Measurements from ENCODE around the gene DNPH1.

The DNPH1 gene

DNA sequence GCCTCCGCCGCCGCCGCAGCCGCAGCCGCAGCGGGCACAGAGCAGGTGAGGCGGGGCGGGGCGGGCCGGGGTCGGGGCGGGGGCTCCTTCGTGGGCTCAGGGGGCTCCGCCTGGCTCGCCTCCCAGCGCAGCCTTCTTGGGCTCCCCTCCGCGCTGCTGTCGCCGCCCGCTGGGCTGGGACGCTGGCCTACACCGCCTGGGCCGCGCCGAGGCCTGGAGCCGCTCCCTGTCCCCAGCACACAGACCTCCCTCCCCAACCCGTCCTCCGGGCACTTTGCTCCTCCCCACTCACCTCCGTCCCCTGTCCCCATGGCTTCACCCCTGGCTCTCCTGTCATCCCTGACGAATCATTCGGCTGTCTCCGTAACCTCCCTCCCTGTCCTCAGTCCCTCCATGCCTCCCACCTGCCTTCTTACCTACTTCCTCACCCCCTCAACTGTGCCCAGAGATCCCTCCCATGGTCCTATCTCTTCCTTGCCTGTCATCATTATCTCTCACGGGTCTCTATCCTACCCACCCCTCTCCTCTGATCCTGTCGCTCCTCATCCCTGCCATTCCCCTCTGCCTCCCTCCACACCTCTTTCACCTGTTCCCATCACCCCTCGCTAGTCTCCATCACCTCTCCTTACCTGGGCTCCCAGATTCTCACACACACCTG, 14.5 kb upstream of the DNPH1 start:
- DNase-seq (ENCODE audit: low read depth): no peak

DNA sequence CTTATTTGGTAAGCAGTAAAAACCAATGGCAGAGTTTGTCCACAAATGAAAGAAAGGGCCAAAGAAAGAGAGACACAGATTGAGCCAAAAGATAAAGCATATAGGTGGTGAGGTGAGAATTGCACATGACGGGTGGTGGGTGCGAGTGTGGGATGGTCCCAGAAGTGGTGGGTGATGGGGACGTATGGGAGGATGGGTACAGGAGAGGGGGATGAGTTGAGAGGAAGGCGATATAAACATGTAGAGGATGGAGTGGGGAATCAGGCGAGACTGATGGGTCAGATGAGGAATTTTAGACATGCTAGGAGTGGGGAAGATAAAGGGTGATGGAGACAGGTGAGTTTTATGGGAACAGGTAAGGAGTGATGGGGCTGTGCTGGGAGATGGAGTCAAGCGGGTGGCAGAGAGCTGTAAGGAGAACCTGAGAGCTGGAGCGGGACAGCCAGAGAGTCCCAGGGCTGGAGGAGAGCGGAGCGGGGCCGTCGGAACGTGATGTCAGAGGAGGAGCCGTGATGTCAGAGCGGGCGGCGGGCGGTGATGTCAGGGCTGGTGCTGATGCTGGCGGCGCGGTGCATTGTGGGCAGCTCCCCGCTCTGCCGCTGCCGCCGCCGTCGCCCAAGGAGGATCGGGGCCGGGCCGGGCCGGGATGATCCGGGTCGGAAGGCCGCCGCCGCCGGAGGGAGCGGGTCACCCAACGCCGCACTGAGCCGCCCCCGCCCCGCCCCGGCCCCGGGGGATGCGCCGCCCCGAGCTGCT, 13.8 kb upstream of the DNPH1 start, which contains the start of gene TTBK1:
Gene TTBK1, plus strand, starts transcription at position 574 of the 756 bp plus-strand sequence. CDS start 3,180 bp downstream, outside the sequence.
- no peak for DNase-seq (ENCODE audit: low read depth)

DNA sequence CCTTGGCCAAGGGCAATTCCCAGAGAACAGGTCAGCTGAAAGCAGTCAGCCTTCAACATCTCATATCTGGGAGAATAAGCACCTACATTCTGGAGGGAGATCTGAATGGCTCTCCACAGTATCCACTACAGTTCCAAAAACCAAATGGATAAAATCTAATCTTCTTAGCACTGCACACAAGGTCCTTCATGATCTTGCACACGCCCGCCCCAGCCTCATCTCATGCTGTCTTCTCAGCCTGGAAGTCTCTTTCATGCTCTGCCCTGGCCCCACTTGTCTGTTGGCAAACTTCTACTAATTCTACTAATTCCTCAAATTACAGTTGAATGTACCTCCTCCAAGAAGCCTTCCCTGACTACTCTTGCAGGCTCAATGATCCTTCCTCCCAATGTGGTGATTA, 12.2 kb upstream of the DNPH1 start:
- DNase-seq (ENCODE audit: low read depth): no peak

DNA sequence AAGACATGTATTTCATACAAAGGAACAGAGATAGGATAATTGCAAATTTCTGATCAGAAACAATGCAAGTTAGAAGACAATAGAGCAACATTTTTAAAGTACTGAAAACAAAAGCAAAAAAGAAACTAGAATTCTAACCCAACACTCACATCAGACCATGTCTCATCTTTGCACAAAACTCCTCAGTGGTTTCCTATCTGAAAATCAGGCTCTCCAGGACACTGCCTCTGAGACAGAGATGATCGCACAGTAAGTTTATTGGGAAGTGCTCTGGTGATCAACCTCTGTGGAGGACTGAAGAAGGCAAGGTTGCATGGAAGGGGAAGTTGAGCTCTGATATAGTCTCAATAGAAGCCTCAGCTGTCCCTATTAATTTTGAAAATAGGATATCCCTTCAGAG, 11.7 kb upstream of the DNPH1 start:
- no peak for DNase-seq (ENCODE audit: low read depth)

DNA sequence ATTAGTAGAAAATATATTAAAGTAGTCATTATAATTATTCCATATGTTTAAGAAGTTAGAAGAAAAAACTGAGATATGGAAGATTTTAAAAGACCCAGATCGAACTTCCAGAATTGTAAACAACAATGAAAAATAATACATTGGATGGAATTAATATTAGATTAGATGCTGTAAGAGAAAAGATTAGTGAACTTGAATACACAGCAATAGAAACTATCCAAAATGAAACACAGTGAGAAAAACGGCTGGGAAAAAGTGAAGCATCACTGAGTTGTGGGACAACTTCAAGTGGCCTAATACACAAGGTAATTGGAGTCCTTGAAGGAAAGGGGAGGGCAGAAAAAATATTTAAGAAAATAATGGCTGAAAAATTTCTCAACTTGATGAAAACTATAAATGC, 9.8 kb upstream of the DNPH1 start:
- DNase-seq (ENCODE audit: low read depth): no peak

DNA sequence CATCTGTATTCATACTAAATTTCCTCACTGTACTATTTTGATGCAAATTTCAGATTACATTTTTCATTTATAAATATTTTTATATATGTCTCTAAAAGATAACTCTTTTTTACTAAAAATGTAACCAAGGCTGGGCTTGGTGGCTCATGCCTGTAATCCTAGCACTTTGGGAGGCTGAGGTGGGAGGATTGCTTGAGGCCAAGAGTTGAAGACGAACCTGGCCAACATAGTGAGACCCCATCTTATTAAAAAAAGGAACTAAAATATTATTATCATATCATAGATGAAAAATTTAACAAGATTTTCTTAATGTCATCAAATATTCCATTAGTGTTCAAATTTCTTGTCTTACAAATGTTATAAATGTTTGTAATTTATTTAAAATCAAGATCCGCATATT, 6.6 kb upstream of the DNPH1 start:
- no peak for DNase-seq (ENCODE audit: low read depth)

DNA sequence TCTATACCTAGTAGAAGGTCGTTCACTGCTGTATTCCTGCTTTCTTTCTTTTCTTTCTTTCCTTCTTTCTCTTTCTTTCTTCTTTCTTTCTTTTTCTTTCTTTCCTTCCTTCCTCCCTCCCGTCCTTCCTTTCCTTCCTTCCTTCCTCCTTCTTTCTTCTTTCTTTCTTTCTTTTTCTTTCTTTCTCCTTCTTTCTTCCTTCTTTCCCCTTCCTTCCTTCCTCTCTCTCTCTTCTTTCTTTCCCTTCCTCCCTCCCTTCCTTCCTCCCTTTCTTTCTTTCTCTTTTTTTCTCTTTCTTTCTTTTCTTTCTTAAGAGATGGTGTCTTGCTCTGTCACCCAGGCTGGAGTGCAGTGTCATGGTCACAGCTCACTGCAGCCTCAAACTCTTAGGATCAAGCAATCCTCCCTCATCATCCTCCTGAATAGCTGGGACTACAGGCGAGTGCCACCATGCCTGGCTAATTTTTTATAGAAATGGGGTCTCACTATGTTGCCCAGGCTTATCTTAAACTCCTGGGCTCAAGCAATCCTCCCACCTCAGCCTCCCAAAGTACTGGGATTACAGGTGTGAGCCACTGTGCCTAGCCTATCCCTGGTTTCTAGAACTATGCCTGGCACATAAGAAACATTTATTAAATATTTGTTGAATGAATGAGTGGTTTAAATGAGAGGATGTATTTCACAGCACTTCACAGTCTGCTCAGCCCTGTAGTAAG, 2.6 kb upstream of the DNPH1 start:
- DNase-seq (ENCODE audit: low read depth): no peak

DNA sequence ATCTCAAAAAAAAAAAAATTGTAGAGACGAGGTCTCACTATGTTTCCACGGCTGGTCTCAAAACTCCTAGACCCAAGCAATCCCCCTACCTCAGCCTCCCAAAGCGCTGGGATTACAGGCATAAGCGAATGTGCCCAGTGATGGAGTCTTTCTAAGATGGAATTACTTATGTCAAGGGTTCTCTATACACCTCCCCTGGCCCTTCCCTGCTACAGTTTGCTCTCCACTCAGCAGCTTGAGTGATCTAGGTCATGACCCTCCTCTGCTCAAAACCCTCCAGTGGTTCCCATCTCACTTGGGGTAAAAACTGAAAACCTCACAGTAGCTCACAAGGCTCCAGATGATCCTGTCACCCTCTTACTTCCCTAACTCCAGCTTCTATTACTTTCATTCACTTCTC, 1.8 kb upstream of the DNPH1 start:
- no peak for DNase-seq (ENCODE audit: low read depth)

DNA sequence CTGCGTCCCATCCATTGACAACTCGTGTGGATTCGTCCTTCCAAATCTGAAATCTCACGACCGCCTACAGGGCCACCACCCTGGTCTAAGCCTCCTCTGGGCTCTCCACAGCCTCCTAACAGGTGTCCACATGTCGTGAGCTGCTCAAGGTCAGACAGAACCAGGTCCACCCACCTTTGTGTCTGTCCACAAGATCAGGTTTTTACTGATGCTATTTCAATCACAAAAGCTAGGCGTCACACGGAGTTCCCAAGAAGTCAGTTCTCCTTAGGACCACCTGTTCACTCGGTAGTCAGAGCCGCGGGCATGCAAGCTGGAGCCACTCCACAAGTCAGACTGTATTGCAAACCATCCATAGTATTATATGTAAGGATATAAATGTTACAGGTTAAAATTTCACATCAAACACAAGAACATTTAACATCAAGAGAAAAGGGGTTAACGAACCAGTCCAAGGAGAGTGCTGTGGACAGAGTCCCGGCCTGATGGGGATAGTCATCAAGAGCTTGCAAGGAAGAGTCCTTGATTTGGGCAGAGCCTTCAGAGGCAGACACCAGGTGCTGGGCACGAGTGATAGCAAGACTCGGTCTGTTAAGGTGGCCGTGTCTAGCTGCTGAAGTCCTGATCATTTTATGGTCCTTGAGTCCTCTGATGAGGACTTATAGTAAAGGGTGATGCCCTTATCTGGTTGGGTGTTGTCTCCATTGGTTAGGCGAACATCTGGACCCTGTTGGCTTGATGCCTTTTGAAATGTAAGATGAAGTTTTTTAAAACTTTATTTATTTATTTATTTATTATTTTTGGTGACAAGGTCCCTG, 731 bp upstream of the DNPH1 start:
- DNase-seq (ENCODE audit: low read depth): no peak

DNA sequence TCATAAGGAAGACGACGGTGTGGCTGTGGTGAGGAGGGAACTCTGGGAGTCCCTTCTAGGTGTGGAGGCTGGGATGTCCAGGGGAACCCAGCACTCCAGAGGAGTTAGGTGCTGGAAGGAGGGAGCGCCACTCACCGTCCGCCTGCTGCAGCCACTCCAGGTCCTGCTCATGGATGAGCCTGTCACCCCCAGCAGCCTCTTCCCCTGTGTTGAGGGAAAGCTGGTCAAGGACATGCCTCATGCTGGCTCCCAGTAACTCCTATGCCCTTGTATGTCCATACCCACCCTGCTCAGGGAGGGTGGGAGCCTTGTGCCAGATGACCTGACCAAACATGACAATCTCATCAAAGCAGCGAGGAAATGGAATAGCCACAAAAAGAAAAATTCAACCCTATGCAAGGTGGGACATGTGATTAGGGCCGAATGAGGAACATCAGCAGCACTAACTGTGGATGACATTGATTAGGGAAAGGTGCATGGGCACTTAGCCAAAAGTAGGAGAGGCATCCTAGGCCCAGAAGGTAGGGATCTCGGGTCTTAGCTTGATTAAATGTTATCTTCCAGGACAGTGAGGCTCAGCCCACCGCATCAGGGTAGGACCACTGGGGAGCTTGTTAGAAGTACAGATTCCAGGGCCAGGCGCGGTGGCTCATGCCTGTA, 3.0 kb downstream of the DNPH1 start:
- no peak for DNase-seq (ENCODE audit: low read depth)

DNA sequence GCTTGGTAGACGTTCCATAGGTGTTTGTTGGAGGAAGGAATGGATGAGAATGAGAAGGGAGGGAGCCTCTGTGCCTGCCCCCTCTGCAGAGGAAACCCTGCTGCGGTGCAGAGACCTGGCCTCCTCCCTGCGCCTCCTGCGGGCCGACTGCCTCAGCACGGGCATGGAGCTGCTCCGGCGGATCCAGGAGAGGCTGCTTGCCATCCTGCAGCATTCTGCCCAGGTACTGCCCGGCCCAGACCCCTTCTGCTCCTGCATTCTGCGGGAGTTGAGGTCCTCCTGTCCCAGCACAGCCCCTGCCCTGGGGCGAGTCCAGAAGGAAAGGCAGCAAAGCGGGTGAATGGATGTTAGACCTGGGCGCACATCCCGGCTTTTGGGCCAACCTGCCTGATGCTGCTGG, 6.1 kb downstream of the DNPH1 start:
- no peak for DNase-seq (ENCODE audit: low read depth)

DNA sequence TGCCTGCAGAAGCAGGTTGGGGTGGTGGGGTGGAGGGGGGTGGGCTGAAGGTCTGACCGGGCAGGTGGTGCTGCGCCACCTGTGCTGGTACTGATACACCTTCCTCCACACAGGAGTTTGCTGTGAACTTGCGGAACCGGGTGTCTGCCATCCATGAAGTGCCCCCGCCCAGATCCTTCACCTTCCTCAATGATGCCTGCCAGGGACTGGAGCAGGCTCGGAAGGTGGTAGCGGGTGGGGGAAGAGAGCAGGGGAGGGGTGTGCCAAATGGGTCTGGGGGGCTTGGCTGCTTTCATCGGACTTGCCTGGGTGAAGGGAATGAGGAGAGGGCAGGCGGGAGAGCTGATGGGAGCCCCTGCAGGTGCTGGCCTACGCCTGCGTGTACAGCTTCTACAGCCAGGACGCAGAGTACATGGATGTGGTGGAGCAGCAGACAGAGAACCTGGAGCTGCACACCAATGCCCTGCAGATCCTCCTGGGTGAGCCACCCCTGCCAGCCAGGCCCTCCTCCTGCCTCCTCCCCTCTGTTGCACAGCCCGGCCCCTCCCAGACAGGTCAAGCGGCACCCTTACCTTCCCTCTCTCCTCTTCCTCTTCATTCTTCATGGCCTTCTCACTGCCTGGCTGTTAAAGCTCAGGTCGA, 6.7 kb downstream of the DNPH1 start:
- no peak for DNase-seq (ENCODE audit: low read depth)

DNA sequence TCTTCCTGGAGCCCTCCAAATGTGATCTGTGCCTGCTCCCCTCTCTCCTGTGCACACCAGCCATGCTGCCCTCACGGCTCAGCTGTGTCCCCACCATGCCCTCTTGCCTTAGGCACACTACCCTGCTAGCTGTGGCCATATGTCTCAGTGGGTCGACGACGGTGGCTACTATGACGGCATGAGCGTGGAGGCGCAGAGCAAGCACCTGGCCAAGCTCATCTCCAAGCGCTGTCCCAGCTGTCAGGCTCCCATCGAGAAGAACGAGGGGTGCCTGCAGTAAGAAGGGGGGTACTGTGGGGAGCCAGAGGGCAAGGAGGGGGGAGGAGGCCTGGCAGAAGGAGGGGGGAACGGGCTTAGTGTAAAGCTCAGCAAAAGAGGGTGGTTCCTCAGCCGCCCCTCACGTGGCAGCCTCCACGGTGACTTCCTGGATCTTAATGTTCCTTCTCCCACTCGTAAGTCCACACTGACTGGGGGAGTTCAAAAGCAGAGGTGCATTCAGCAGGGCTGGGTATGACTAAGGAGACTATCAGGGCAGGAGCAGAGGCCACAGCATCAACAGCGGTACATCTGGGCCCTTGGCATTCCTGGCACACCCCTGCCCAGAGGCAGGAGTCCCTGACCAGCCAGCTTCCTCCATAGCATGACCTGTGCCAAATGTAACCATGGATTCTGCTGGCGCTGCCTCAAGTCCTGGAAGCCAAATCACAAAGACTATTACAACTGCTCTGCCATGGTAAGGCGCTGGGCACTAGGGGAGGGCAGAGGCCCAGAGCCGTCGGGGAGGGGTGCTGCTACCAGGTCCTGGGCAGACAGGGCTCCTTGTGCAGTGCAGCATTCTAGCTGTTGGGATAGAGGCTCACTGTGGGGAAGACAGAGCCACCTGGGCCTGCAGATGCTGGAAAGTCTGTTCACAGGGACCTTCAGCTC, 8.0 kb downstream of the DNPH1 start:
- DNase-seq (ENCODE audit: low read depth): no peak

DNA sequence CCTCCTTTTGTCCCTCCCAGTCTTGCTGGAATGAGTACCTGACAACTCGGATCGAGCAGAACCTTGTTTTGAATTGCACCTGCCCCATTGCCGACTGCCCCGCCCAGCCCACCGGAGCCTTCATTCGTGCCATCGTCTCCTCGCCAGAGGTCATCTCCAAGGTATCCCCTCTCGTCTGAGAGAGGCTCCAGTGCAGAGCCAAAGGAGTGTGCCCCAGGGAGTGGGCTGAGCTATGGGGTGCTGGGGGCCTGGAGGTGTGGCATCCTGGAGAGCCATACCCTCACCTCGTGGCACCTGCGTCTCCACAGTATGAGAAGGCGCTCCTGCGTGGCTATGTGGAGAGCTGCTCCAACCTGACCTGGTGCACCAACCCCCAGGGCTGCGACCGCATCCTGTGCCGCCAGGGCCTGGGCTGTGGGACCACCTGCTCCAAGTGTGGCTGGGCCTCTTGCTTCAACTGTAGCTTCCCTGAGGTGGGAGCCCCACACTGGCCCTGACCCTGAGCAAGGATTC, 8.8 kb downstream of the DNPH1 start:
- no peak for DNase-seq (ENCODE audit: low read depth)

DNA sequence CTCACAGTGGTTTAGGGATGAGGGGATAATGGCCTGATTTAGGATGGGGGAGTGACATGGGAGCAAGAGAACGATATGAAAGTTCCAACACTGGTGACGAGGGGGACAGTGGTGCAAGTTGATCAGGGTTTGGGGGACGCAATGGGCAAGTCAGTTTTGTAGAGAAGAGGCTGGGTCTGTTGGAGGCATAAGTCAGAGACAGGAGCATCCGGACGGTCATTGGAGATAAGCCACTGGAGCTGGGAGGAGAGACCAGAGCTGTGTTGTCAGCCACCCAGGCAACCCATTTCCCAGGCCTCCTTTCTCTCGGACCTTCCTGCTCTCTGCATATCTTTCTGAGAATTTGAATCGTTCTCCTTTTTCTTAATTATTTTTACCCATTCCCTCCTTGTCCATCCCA, 9.5 kb downstream of the DNPH1 start:
- DNase-seq (ENCODE audit: low read depth): no peak

DNA sequence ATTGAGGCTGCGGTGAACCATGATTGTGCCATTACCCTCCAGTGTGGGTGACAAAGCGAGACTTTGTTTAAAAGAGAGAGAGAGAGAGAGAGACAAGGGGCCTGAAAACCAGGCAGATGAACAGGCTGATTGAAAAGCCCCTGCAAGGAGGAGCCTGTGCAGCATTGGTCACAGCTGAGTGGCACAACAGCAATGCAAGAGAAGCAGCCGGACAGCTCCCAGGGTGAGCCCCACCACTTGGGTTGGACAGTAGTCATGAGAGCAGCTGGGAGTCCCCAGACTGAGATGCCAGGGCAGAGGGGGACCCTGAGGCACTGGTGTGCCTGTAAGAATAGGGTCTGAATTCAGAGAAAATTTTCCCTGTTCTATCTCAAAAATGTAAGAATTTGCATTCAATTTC, 10.2 kb downstream of the DNPH1 start:
- DNase-seq (ENCODE audit: low read depth): no peak

DNA sequence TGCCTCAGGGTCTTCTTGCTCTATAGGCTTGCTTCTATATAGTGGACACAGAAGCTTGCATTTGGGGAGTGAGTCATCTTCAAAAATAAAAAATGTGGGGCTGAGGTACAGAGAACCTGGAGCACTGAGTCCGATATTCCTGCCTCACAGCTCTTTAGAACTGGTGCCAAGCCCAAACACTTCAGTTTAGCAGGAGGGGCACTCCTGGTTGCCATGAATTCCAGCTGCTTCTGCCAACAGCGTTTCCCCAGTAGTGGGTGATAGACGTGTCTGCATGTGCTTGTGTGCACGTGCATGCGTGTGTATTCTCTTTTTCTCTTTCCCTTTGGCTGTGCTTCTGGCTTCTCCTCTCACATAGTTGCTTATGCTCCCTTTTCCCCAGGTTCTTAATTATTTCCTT, 11.9 kb downstream of the DNPH1 start:
- no peak for DNase-seq (ENCODE audit: low read depth)

DNA sequence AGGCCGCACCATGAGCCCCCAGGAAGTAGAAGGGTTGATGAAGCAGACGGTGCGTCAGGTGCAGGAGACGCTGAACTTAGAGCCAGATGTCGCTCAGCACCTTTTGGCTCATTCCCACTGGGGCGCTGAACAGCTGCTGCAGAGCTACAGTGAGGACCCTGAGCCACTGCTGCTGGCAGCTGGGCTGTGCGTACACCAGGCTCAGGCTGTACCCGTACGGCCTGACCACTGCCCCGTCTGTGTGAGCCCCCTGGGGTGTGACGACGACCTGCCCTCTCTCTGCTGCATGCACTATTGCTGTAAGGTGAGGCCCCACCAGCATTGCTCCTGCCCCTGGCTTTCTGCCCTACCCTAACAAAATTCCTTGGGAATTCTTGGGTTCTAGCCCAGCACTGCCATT, 13.1 kb downstream of the DNPH1 start:
- DNase-seq (ENCODE audit: low read depth): no peak

DNA sequence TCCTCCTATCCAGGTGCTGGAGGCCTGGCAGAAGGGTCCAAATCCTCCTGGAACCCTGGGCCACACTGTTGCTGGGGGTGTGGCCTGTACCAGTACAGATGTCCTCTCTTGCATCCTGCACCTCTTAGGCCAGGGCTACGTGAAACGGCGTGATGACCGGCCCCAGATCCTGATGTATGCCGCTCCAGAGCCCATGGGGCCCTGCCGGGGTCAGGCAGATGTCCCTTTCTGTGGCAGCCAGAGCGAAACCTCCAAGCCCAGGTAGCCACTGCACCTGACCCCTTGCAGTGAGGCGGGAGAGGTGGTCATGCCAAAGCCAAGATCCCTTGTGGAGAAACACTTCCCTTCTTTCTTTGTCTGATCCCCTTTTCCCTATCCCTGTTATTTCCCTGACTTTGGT, 14.2 kb downstream of the DNPH1 start:
- DNase-seq (ENCODE audit: low read depth): no peak

DNA sequence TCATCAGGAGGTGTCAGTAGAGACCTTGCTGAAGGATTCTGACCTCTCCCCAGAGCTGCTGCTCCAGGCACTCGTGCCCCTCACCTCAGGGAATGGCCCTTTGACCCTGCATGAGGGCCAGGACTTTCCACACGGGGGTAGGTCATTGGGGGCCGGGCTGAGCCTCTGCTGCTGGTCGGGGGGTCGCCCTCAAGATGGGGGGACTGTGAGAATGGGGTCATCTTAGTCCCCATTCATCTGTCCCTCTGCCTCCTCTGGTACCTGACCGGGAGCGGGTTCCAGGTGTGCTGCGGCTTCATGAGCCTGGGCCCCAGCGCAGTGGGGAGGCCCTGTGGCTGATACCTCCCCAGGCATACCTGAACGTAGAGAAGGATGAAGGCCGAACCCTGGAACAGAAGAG, 15.8 kb downstream of the DNPH1 start:
- no peak for DNase-seq (ENCODE audit: low read depth)

All from ELR (cell line).